ENCODE results near the gene IL22RA2. TPM values are rescaled to one million over a fixed set of nuclear protein-coding genes. Genes with fewer than 3 reads are reported as not detected.

The IL22RA2 gene
- total and polyA plus RNA-seq, 2 of the 13 experiments (the other 11 are each of a cell fraction or from before 2014, with no cell fraction given) = not detected

DNA sequence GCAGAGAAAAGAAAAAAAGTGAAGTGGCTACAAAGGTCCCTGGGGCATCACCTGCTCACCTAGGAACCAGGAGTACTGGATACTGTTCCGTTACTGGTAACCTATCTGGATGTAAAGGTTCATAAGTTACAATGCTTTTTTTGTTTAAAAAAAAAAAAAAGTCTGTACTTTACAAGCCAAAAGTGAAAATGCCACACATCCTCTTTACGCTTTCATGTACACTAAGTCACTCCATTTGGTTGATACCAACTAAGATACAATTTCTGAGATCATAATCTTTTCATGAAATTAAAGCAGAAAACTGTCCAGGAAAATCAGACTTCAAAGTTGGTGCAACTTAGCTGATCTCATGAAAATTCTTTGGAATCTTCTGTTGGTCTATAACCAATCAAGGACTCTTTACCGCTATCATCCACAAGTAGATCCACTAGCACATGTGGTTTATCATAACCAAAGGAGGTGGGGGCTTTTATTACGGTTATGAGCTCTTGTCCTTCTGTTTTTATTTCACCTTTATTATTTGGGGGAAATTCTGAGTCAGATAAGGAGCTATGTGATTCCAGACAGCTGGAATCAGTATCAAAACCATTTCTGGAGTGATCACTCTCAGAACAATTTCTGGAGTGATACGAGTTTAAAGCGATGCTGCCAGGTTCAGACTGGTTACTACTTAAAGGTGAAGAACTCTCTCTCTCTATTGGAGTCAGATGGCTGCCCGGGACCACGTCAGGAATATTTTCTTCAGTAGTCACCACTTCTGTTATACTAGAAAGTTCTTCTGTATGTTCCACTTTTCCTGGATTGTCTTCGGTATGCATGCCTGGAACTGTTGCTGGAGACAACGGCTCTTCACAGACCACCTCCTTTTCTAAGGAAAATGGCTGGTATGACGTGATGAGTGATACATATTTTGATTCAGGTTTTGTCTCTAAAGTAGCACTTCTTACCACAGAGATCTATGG lies 24.5 kb upstream of the IL22RA2 start:
- in situ Hi-C loops (cut with HindIII; ENCODE audit: extremely low pct_ligation_motif_present, low pct_unique_long_range_greater_than_20kb) = no loop called here
- 98% methylated on average over 11 of the region's 11 CpGs for WGBS (ENCODE audit: low lambda C conversion rate)
- Histone ChIP-seq H2AFZ (ENCODE audit: low read length) (no peak overlapping the region), H3K9ac (ENCODE audit: insufficient read depth, low read depth, low read length) (no peak overlapping the region), H3K79me2 (ENCODE audit: insufficient read depth, low read length) (no peaks in the 10 kb centered on the region), H3K27ac (ENCODE audit: extremely low read length, insufficient read depth, low read length) (no peak overlapping the region), H3K9me3 (ENCODE audit: low read length) (no peaks in the 10 kb centered on the region), H4K20me1 (ENCODE audit: insufficient read depth, low read length) (no peaks in the 10 kb centered on the region), H3K36me3 (replicated peaks in 1 of 2; ENCODE audit: control insufficient read depth in 1 of 2, insufficient read depth in 2 of 2, low read length in 2 of 2) (peaks cover 10 to 41% of the 10 kb centered on the region in 2 experiments), H3K27me3 (ENCODE audit: control insufficient read depth in 1 of 2, insufficient read depth in 2 of 2, low read length in 2 of 2) (no peaks in the 10 kb centered on the region), H3K4me3 (replicated peaks in 1 of 3; ENCODE audit: insufficient read depth in 1 of 3, low read depth in 2 of 3, low read length in 3 of 3) (no peak overlapping the region), H3K4me2 (ENCODE audit: low read depth, low read length) (no peak overlapping the region), H3K4me1 (ENCODE audit: insufficient read depth, low read length) (no peaks in the 10 kb centered on the region)
- TSS peak; percentile 22 for BruUV-seq (replicated peaks)
- TF ChIP-seq NFAT5 (CRISPR knock-in tag; IDR thresholded peaks at IDR 0.05) (no peak), SNAPC4 (CRISPR knock-in tag; IDR thresholded peaks at IDR 0.05) (no peak)
- ATAC-seq = no peak
- FAIRE-seq = no peak
- no peak for DNase-seq (ENCODE audit: low spot score)
- ChIA-PET CTCF (ENCODE audit: low intra/inter-chr PET ratio, low total read pairs) (no interaction called here), POLR2A (no interaction called here)
- intact Hi-C loops (cut with micrococcal nuclease; ENCODE audit: unreplicated experiment) = no loop called here

Measured in HepG2 (cell line).